ENCODE measurements around the gene TGM4.

Gene TGM4

DNA sequence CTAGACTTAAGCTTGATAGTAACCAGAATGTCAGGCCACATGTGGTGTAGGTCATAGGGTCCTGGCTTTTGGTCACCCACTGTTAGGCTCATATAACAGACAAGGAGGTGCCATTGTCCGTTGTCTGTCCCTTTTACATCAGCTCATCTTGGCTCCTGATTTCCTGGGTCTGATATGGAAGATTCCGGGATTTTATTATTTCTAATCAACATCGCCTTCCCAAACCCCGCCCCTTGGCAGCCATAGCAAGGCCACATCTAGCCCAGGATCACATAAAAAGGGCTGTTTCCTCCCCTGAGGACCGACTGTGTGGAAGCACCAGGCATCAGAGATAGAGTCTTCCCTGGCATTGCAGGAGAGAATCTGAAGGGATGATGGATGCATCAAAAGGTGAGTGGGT lies at the start of gene TGM4:
Gene TGM4, plus strand, starts transcription at position 301 of the 400 bp plus-strand sequence. Its CDS starts 71 bp downstream, at position 372.
- H3K4me3 ChIP-seq (ENCODE audit: low read length), result no peak within 1 kb of the TSS
- DNase-seq (ENCODE audit: low read depth), result no peak
- TF ChIP-seq, protein P1, sequence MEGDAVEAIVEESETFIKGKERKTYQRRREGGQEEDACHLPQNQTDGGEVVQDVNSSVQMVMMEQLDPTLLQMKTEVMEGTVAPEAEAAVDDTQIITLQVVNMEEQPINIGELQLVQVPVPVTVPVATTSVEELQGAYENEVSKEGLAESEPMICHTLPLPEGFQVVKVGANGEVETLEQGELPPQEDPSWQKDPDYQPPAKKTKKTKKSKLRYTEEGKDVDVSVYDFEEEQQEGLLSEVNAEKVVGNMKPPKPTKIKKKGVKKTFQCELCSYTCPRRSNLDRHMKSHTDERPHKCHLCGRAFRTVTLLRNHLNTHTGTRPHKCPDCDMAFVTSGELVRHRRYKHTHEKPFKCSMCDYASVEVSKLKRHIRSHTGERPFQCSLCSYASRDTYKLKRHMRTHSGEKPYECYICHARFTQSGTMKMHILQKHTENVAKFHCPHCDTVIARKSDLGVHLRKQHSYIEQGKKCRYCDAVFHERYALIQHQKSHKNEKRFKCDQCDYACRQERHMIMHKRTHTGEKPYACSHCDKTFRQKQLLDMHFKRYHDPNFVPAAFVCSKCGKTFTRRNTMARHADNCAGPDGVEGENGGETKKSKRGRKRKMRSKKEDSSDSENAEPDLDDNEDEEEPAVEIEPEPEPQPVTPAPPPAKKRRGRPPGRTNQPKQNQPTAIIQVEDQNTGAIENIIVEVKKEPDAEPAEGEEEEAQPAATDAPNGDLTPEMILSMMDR (IDR thresholded peaks at IDR 0.05; ENCODE audit: insufficient read depth, low read depth, low read length, missing control alignments), result no peak

DNA sequence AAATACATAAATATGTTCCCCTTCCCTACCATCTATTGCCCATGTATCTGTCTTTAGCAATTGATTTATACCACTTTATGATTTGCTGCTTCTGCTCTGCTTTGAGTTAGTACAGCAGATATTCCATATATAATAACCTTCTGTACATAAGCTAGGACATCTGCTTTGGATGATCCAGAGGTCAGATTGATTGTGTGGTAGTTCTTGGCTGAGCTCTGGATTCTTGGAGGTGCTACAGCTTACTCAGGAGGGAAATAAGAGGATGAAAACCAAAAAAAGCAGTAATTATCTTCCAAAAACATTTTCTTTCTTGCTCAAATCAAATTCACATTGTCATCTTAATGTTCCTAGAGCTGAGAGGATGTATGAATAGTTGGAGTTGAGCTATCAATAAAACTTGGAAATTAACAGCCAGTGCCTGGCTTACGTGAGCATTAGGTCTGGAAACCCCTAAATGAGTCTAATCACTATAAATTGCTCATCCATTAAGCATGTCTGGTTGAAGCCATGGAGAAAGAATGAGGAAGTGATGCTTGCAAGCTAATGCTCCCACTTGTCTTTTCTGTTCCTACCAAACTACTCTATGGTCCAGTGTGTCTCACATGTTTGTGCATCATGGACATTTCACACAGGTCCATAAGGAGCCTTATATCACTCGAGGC lies 49.0 kb upstream of the TGM4 start:
- H3K4me3 ChIP-seq (ENCODE audit: low read length), result no peak overlapping the region
- peak; percentile 87 for DNase-seq (ENCODE audit: low read depth)
- TF ChIP-seq, protein P1 (IDR thresholded peaks at IDR 0.05; ENCODE audit: insufficient read depth, low read depth, low read length, missing control alignments), result no peak

DNA sequence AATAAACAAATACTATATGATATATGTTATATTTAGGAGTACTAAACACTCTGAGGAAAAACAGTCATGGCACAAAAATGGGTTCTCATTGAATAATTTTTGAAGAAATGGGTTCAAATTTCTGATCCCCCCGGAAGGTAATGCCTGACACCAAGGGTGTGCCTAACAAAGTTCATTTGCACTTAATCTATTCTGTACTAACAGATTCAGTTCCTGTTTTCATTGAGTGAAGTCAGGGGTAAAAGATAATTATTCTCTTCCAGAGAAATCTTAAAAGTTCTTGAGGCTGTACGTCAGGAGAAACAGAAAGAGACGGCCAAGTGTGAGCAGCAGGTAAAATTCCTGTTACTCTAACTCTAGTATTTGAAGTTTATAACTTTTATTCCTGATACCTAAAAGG lies 47.2 kb upstream of the TGM4 start:
- no peak for DNase-seq (ENCODE audit: low read depth)
- TF ChIP-seq, protein P1 (IDR thresholded peaks at IDR 0.05; ENCODE audit: insufficient read depth, low read depth, low read length, missing control alignments), result no peak

DNA sequence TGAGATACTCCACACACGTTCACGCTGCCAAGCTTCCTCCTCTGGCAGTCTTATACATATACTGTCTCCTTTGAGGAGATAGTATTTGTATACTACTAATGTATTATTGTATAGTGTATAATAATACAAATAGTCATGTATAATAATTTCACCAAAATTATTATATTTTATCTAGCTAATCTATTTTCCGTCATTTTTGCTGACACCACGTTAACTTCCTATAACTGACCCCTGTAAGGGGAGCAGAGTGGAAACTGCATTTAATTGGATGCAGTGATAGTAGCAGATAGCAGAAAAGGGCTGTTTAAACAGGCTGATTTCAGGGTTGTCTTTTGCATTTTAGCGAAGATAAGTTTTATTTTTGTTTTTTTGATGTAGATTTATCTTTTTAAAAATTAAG lies 43.2 kb upstream of the TGM4 start:
- H3K4me3 ChIP-seq (ENCODE audit: low read length), result no peak overlapping the region
- TF ChIP-seq, protein P1 (IDR thresholded peaks at IDR 0.05; ENCODE audit: insufficient read depth, low read depth, low read length, missing control alignments), result no peak
- DNase-seq (ENCODE audit: low read depth), result no peak

More for the DNA sequence above, 47.2 kb upstream of the TGM4 start:
- H3K4me3 ChIP-seq (ENCODE audit: low read length), result no peak overlapping the region

DNA sequence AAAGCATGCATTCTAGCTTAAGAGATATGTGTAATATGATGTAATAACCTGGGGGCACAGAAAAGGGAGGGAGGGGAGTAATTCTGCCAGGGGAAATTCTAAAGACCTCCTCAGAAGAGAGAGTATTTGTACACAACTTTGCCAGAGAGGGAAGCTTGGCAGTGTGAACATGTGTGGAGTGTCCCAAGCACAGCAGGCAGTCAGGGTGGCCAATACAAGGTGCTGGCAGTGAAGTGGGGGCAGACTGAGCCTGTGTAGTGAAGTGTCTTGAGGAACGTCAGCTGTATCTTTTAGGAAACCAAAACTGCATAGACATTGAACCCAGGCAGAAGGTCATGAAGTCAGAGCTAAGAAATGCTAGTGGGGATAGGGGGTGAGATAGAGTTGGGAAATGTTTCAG lies 42.4 kb upstream of the TGM4 start:
- TF ChIP-seq, protein P1 (IDR thresholded peaks at IDR 0.05; ENCODE audit: insufficient read depth, low read depth, low read length, missing control alignments), result no peak
- H3K4me3 ChIP-seq (ENCODE audit: low read length), result no peak overlapping the region
- no peak for DNase-seq (ENCODE audit: low read depth)

DNA sequence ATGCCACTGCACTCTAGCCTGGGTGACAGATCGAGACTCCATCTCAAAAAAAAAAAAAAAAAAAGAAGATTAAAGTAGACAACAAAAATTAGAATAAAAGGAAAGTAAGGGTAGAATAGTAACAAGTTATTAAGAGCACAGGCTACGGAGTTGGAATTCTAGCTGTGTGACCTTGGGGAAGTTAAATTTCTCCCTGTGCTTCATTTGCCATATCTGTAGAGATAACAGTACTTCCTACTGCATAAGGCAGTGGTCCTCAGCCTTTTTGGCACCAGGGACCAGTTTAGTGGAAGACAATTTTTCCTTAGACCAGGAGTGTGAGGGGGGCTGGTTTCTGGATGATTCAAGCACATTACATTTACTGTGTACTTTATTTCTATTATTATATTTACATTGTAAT lies 41.4 kb upstream of the TGM4 start:
- DNase-seq (ENCODE audit: low read depth), result no peak
- no peak overlapping the region for H3K4me3 ChIP-seq (ENCODE audit: low read length)
- TF ChIP-seq, protein P1 (IDR thresholded peaks at IDR 0.05; ENCODE audit: insufficient read depth, low read depth, low read length, missing control alignments), result no peak

DNA sequence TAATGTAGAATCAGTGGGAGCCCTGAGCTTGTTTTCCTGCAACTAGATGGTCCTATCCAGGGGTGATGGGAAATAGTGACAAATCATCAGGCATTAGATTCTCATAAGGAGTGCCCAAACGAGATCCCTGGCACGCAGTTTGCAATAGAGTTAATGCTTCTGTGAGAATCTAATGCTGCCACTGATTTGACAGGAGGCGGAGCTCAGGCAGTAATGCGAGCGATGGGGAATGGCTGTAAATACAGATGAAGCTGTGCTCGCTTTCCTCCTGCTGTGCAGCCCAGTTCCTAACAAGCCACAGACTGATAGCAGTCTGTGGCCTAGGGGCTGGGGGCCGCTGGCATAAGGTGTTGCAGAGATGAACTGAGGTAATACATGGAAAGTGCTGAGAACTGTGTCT lies 41.0 kb upstream of the TGM4 start:
- H3K4me3 ChIP-seq (ENCODE audit: low read length), result no peak overlapping the region
- DNase-seq (ENCODE audit: low read depth), result no peak
- TF ChIP-seq, protein P1 (IDR thresholded peaks at IDR 0.05; ENCODE audit: insufficient read depth, low read depth, low read length, missing control alignments), result no peak

Measured in epithelial cell of esophagus (primary cell).